Measurements from ENCODE around the gene VPS18. TPM values are rescaled to one million over a fixed set of nuclear protein-coding genes. Genes with fewer than 3 reads are reported as not detected.

Gene VPS18
- total and polyA plus RNA-seq, 4 donors = 16.1 to 31.5 (median 21.1) TPM

DNA sequence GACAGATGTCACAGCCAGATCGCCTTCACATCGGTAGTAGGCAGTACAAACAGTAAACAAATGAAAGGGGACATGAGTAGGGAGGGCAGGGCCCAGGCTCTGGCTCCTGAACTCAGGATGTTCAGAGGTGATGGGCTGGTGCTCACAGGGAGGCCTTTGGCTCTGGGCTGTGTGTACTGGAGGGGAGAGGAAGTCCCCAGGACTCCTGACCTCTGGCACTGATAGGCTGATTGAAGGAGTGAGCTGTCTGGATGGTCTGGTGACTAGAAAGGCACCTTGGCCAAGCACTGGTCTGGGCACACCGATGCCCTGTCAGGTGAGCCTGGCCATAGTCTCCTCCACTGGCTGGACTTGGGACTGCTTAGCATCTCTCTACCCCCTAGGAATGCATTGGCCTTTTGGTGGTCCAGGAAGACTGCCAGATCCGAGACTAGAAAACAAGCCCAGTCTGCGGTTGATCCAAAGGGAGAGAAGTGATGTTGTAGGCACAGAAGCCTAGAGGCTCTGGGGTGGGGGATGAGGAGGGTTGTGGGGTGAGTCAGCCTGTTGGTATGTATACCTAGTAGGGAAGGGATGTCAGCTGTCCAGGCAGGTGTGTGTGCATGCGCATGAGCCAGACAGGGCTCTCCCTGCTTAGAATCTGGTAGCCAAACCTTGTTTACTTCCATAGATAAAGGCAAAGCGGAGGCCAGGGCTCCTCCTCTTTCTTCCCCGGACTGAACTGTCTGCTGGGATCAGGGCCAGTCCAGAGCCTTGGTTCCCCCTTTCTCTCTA lies 48.6 kb upstream of the VPS18 start:
- Histone ChIP-seq H3K27ac (ENCODE audit: low read depth in 1 of 2, low read length in 1 of 2) (peak overlapping the region in 1 of 2 donors; percentile 88), H3K36me3 (ENCODE audit: control insufficient read depth in 4 of 4, insufficient read depth in 4 of 4, low read length in 4 of 4) (no peaks in the 10 kb centered on the region), H3K27me3 (ENCODE audit: control insufficient read depth in 3 of 3, insufficient read depth in 3 of 3, low read length in 2 of 3) (peaks cover 0 to 8% (median 5%) of the 10 kb centered on the region in 3 donors), H3K9me3 (ENCODE audit: control insufficient read depth in 4 of 4, insufficient read depth in 3 of 4, low read length in 3 of 4) (no peaks in the 10 kb centered on the region), H3K4me1 (ENCODE audit: control insufficient read depth in 5 of 5, insufficient read depth in 5 of 5, low read length in 5 of 5) (peaks cover 0 to 28% (median 5%) of the 10 kb centered on the region in 5 donors), H3K4me3 (peak overlapping the region; percentile 16), H3K9ac (ENCODE audit: insufficient read depth in 1 of 2, low read length in 2 of 2) (peak overlapping the region in 1 of 2 donors; percentile 63)
- 68 to 82% methylated on average over 8 of the region's 8 CpGs for WGBS, 2 donors
- ATAC-seq (ENCODE audit: insufficient read depth, low FRiP score) (peak; percentile 48), DNase-seq (peak in 2 of 3 donors; percentile 34 to 45)
- TF ChIP-seq, protein P1, sequence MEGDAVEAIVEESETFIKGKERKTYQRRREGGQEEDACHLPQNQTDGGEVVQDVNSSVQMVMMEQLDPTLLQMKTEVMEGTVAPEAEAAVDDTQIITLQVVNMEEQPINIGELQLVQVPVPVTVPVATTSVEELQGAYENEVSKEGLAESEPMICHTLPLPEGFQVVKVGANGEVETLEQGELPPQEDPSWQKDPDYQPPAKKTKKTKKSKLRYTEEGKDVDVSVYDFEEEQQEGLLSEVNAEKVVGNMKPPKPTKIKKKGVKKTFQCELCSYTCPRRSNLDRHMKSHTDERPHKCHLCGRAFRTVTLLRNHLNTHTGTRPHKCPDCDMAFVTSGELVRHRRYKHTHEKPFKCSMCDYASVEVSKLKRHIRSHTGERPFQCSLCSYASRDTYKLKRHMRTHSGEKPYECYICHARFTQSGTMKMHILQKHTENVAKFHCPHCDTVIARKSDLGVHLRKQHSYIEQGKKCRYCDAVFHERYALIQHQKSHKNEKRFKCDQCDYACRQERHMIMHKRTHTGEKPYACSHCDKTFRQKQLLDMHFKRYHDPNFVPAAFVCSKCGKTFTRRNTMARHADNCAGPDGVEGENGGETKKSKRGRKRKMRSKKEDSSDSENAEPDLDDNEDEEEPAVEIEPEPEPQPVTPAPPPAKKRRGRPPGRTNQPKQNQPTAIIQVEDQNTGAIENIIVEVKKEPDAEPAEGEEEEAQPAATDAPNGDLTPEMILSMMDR (IDR thresholded peaks at IDR 0.05; ENCODE audit: control extremely low read depth, extremely low read depth) = no peak

DNA sequence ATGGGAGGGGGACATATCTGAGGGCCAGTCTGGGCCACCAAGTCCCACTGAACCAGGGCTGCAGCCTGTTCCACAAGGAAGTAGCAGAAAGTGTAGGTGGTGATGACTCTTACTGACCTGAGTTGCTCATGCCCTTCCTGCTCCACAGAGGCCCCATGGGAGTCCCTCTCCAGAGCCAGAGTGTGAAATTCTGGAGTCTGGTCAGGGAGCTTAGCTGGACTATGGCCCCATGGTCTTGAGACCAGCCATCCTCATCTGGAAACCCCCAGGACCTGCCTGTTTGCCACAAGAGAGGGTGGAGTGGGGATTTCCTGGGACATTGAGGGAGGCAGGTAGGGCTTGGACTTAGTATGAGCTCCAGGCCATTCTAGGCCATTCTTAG lies 47.4 kb upstream of the VPS18 start:
- peak overlapping the region in 1 of 2 donors; percentile 57 for H3K27ac ChIP-seq (ENCODE audit: low read depth in 1 of 2, low read length in 1 of 2)
- H3K36me3 ChIP-seq (ENCODE audit: control insufficient read depth in 4 of 4, insufficient read depth in 4 of 4, low read length in 4 of 4) = peaks cover 0 to 2% (median 0%) of the 10 kb centered on the region in 4 donors
- DNase-seq (no peak), ATAC-seq (ENCODE audit: insufficient read depth, low FRiP score) (no peak)
- H3K4me3 ChIP-seq = no peak overlapping the region
- TF ChIP-seq, protein P1 (IDR thresholded peaks at IDR 0.05; ENCODE audit: control extremely low read depth, extremely low read depth) = no peak
- H3K27me3 ChIP-seq (ENCODE audit: control insufficient read depth in 3 of 3, insufficient read depth in 3 of 3, low read length in 2 of 3) = peaks cover 0 to 8% (median 5%) of the 10 kb centered on the region in 3 donors
- no peak overlapping the region for H3K9ac ChIP-seq (ENCODE audit: insufficient read depth in 1 of 2, low read length in 2 of 2)
- peaks cover 0 to 28% (median 5%) of the 10 kb centered on the region in 5 donors for H3K4me1 ChIP-seq (ENCODE audit: control insufficient read depth in 5 of 5, insufficient read depth in 5 of 5, low read length in 5 of 5)
- H3K9me3 ChIP-seq (ENCODE audit: control insufficient read depth in 4 of 4, insufficient read depth in 3 of 4, low read length in 3 of 4) = no peaks in the 10 kb centered on the region

DNA sequence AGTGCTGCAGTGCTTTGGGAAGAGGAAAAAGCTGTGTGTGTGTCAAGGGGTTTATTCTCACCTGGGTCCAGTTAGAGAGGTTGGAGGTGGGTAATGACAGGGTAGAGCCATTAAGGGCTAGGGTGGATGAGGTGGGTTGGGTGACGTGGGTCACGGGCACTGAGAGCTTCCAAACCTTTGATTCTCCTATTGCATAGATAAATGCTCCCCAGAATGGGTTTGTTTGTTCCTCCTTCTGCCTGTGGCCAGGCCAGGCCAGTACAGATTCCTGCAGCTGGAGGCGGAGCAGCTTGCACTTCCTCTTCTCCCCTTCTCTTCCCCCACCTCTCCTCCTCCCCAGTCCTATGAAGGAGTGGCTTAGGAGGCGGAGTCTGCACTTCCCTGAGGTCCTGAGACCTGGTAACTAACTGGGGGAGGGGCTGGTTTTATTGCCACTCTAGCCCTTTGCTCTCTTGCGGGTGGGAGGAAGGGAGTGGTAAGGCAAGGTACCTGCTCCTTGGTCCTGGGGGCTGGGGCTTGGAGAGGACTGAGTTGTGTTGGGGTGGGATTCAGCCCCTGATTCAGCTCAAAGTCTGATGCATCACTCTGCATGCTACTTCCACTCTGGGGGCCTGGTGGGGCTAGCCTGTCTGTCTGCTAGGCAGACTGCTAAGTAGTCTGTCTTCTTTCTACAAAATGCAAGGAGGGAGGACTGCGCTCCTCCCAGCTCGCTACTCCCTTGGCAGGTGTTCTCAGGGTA lies 46.9 kb upstream of the VPS18 start:
- Histone ChIP-seq H3K27me3 (ENCODE audit: control insufficient read depth in 3 of 3, insufficient read depth in 3 of 3, low read length in 2 of 3) (peaks cover 0 to 8% (median 5%) of the 10 kb centered on the region in 3 donors), H3K27ac (ENCODE audit: low read depth in 1 of 2, low read length in 1 of 2) (peak overlapping the region in 1 of 2 donors; percentile 57), H3K4me1 (ENCODE audit: control insufficient read depth in 5 of 5, insufficient read depth in 5 of 5, low read length in 5 of 5) (peaks cover 0 to 28% (median 5%) of the 10 kb centered on the region in 5 donors), H3K9ac (ENCODE audit: insufficient read depth in 1 of 2, low read length in 2 of 2) (no peak overlapping the region), H3K9me3 (ENCODE audit: control insufficient read depth in 4 of 4, insufficient read depth in 3 of 4, low read length in 3 of 4) (no peaks in the 10 kb centered on the region), H3K36me3 (ENCODE audit: control insufficient read depth in 4 of 4, insufficient read depth in 4 of 4, low read length in 4 of 4) (peaks cover 0 to 2% (median 0%) of the 10 kb centered on the region in 4 donors), H3K4me3 (no peak overlapping the region)
- TF ChIP-seq, protein P1 (IDR thresholded peaks at IDR 0.05; ENCODE audit: control extremely low read depth, extremely low read depth) = no peak
- 42 to 46% methylated on average over 7 of the region's 7 CpGs for WGBS, 2 donors
- ATAC-seq (ENCODE audit: insufficient read depth, low FRiP score) (peak; percentile 64), DNase-seq (peak; percentile 53 to 81 (median 61))

Measured in lung (tissue), 12 donors.